HepG2 (cell line): ENCODE data around the gene TNK1.

ENCODE experiments used
- FIP1L1 ChIP-seq: fragments of 200-400 bp; formaldehyde crosslinking; IDR thresholded peaks from 2 replicates; pipeline ENCODE4 v1.6.1; 2018; ENCODE audit warnings: low read depth, mild to moderate bottlenecking, low read length, moderate library complexity, borderline replicate concordance; ENCODE audit not compliant: insufficient read depth
- HMG20A ChIP-seq: IDR thresholded peaks from 2 replicates; pipeline ENCODE4 v1.6.1; 2016; ENCODE audit warnings: borderline replicate concordance
- HNF4G ChIP-seq, 2 experiments: sonication (generic) in 1 of 2; formaldehyde crosslinking in 1 of 2; IDR thresholded peaks; 2 replicates each; pipeline versions ENCODE4 v1.4.0 to v1.6.1; 2011 to 2020; ENCODE audit warnings: borderline replicate concordance in 2 of 2, low read depth in 2 of 2, mild to moderate bottlenecking in 2 of 2, low read length in 1 of 2, missing genetic modification reagents in 1 of 2, moderate library complexity in 1 of 2
- RAD51 ChIP-seq: fragments of 450-650 bp; IDR thresholded peaks from 2 replicates; pipeline ENCODE4 v1.6.1; 2016; ENCODE audit warnings: borderline replicate concordance
- ZNF703 ChIP-seq: sonication (generic); formaldehyde crosslinking; IDR thresholded peaks from 2 replicates; pipeline ENCODE4 v1.5.1; 2020; ENCODE audit warnings: missing genetic modification reagents, mild to moderate bottlenecking, moderate library complexity, borderline replicate concordance
- TF ChIP-seq, protein P1 (sequence below): sonication (generic); formaldehyde crosslinking; IDR thresholded peaks from 2 replicates; pipeline ENCODE4 v1.4.0; 2020; ENCODE audit warnings: low read depth, mild to moderate bottlenecking, missing genetic modification reagents
- TF ChIP-seq, protein P2 (sequence below): sonication (generic); formaldehyde crosslinking; IDR thresholded peaks from 2 replicates; pipeline ENCODE4 v1.4.0; 2020; ENCODE audit warnings: mild to moderate bottlenecking, missing genetic modification reagents

DNA sequence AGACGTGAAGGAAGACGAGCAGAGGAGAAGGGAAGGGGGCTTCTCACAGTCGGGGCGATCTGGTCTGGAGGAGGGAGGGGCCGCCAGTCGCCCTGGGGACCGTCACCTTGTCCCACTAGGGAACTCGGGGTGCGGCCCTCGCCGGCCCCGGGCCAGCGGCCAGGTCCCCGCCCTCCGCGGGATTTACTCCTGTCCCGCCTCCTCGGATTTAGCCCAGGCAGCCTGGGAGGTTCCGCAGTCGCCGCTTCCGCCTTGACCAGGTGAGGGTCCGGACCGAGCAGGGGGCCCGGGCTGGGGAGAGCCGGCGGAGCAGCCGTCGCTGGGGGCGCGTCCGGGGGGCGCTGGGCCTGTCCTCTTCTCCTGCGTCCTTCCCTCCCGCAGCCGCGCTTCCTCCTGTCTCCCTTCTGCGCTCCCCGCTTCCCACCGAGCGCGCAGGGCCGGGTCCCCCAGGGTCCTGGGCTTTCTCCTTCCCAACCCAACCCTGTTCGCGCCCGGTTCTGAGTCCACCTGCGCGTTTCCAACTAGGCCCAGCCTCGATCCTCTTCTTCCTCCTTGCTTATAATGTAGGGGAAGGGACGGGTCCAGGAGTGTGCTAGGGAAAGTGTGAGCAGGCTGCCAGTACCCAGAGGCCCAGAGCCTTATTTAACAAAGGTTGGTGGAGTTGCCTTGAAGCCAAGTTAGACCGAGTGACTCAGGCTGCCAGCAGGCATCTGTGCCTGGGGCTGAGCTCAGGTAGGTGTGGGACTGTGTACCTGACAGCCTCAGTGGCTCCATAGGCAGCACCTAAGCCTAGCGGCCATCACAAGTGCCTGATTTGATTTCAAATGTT lies at the start of gene TNK1:
- TF ChIP-seq RAD51 = no peak
- TF ChIP-seq FIP1L1 = no peak
- no peak for TF ChIP-seq ZNF703 (CRISPR knock-in tag)
- no peak for TF ChIP-seq HMG20A (CRISPR knock-in tag)
- TF ChIP-seq, protein P1, sequence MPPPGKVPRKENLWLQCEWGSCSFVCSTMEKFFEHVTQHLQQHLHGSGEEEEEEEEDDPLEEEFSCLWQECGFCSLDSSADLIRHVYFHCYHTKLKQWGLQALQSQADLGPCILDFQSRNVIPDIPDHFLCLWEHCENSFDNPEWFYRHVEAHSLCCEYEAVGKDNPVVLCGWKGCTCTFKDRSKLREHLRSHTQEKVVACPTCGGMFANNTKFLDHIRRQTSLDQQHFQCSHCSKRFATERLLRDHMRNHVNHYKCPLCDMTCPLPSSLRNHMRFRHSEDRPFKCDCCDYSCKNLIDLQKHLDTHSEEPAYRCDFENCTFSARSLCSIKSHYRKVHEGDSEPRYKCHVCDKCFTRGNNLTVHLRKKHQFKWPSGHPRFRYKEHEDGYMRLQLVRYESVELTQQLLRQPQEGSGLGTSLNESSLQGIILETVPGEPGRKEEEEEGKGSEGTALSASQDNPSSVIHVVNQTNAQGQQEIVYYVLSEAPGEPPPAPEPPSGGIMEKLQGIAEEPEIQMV = no peak
- TF ChIP-seq HNF4G (IDR thresholded peaks at IDR 0.05; ENCODE audit: borderline replicate concordance, low read depth, low read length) = no peak
- TF ChIP-seq HNF4G (CRISPR knock-in tag; IDR thresholded peaks at IDR 0.05; ENCODE audit: borderline replicate concordance, low read depth) = no peak; the same call in 1 of the 2 replicates
- TF ChIP-seq, protein P2, sequence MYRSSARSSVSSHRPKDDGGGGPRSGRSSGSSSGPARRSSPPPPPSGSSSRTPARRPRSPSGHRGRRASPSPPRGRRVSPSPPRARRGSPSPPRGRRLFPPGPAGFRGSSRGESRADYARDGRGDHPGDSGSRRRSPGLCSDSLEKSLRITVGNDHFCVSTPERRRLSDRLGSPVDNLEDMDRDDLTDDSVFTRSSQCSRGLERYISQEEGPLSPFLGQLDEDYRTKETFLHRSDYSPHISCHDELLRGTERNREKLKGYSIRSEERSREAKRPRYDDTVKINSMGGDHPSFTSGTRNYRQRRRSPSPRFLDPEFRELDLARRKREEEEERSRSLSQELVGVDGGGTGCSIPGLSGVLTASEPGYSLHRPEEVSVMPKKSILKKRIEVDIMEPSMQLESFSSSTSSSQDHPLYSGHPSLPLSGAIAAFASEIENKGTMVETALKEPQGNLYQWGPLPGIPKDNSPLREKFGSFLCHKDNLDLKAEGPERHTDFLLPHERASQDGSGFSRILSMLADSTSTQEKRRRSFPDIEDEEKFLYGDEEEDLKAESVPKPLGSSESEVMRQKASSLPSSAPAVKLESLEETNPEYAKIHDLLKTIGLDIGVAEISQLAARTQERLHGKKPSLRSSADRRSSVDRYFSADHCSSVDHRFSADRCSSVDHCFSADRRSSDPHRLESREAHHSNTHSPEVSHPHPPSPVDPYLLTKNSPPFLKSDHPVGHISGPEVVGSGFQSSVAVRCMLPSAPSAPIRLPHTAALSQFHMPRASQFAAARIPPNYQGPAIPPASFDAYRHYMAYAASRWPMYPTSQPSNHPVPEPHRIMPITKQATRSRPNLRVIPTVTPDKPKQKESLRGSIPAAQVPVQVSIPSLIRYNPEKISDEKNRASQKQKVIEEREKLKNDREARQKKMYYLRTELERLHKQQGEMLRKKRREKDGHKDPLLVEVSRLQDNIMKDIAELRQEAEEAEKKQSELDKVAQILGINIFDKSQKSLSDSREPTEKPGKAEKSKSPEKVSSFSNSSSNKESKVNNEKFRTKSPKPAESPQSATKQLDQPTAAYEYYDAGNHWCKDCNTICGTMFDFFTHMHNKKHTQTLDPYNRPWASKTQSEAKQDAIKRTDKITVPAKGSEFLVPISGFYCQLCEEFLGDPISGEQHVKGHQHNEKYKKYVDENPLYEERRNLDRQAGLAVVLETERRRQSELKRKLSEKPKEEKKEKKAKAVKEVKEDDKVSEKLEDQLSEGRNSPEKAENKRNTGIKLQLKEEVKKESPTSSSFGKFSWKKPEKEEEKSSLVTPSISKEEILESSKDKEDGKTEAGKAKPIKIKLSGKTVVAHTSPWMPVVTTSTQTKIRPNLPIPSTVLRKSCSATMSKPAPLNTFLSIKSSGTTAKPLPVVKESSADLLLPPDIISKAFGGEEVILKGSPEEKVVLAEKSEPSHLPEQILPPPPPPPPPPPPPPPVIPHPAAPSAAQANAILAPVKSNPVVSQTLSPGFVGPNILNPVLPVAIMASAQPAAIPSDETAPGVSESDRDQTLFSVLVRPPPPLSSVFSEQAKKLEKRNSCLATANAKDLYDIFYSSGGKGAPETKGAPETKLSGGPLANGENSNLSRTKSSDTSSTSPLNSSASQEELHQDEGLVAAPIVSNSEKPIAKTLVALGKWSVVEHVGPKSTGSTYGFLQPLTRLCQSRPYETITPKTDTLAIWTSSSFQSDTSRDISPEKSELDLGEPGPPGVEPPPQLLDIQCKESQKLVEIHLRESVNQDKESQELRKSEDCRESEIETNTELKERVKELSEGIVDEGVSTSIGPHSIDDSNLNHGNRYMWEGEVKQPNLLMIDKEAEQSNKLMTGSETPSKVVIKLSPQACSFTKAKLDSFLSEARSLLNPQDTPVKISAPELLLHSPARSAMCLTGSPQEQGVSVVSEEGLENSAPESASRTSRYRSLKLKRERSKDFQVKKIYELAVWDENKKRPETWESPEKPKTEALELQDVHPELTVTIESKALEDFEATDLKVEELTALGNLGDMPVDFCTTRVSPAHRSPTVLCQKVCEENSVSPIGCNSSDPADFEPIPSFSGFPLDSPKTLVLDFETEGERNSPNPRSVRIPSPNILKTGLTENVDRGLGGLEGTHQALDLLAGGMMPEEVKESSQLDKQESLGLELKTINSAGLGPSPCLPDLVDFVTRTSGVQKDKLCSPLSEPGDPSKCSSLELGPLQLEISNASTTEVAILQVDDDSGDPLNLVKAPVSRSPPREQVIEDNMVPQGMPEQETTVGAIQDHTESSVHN = no peak
